Neural cell (in vitro differentiated cells): ENCODE results near the gene TICAM2. TPM values are rescaled to one million over a fixed set of nuclear protein-coding genes. Genes with fewer than 3 reads are reported as not detected.

Experiments
- H2AFZ ChIP-seq: fragments of 200-600, 300-800 bp; sonication (generic), shearing (Covaris generic); 2 replicates; pipeline ENCODE4 v1.6.0; 2014; ENCODE audit warnings: low read depth, mild to moderate bottlenecking, antibody characterized with exemption, low read length, moderate library complexity
- H3F3A ChIP-seq: fragments of 200-600 bp; shearing (Covaris generic); 2 replicates; pipeline ENCODE4 v1.6.1; 2016; ENCODE audit warnings: mild to moderate bottlenecking, moderate library complexity, mixed read lengths, antibody characterized with exemption, low read length; ENCODE audit not compliant: insufficient read depth, poor library complexity, severe bottlenecking
- H3K27ac ChIP-seq: fragments of 200-600, 300-800 bp; sonication (generic), shearing (Covaris generic); 2 replicates; pipeline ENCODE4 v1.5.1; 2014; ENCODE audit warnings: mild to moderate bottlenecking, low read length, moderate library complexity
- H3K27me3 ChIP-seq: fragments of 300-800, 200-600 bp; sonication (generic), shearing (Covaris generic); 2 replicates; pipeline ENCODE4 v1.6.0; 2014; ENCODE audit warnings: mild to moderate bottlenecking, low read depth, low read length, moderate library complexity; ENCODE audit not compliant: insufficient read depth
- H3K36me3 ChIP-seq: fragments of 300-800, 200-600 bp; sonication (generic), shearing (Covaris generic); 2 replicates; pipeline ENCODE4 v1.5.1; 2014; ENCODE audit warnings: mild to moderate bottlenecking, antibody characterized with exemption, low read length, moderate library complexity; ENCODE audit not compliant: insufficient read depth
- H3K4me2 ChIP-seq: fragments of 300-800, 200-600 bp; sonication (generic), shearing (Covaris generic); 2 replicates; pipeline ENCODE4 v1.6.0; 2014; ENCODE audit warnings: mild to moderate bottlenecking, low read length
- H3K4me3 ChIP-seq: fragments of 300-800, 200-600 bp; sonication (generic), shearing (Covaris generic); 2 replicates; pipeline ENCODE4 v1.5.1; 2014; ENCODE audit warnings: mild to moderate bottlenecking, low read length, moderate library complexity
- H3K79me2 ChIP-seq: fragments of 200-600 bp; shearing (Covaris generic); replicated peaks from 2 replicates; pipeline ENCODE4 v1.6.0; 2014; ENCODE audit warnings: mild to moderate bottlenecking, low read length, moderate library complexity; ENCODE audit not compliant: insufficient read depth
- H3K9ac ChIP-seq: fragments of 300-800, 200-600 bp; sonication (generic), shearing (Covaris generic); 2 replicates; pipeline ENCODE4 v1.6.1; 2016; ENCODE audit warnings: mild to moderate bottlenecking, low read length, mixed read lengths
- H3K9me2 ChIP-seq: fragments of 200-600 bp; shearing (Covaris generic); 2 replicates; pipeline ENCODE4 v1.6.1; 2016; ENCODE audit warnings: mild to moderate bottlenecking, low read length, mixed read lengths; ENCODE audit not compliant: insufficient read depth
- H3K9me3 ChIP-seq: fragments of 200-600, 300-800 bp; sonication (generic), shearing (Covaris generic); 2 replicates; pipeline ENCODE4 v1.6.1; 2016; ENCODE audit warnings: mild to moderate bottlenecking, mixed run types, low read length, moderate library complexity, mixed read lengths
- H4K20me1 ChIP-seq: fragments of 200-600 bp; shearing (Covaris generic); 2 replicates; pipeline ENCODE4 v1.6.1; 2016; ENCODE audit warnings: mild to moderate bottlenecking, mixed run types; ENCODE audit not compliant: insufficient read depth
- EP300 ChIP-seq: fragments of 450-650 bp; conservative IDR thresholded peaks from 2 replicates; pipeline ENCODE4 v1.6.1; 2014; ENCODE audit warnings: antibody characterized with exemption, mild to moderate bottlenecking, moderate library complexity; ENCODE audit not compliant: poor library complexity, severe bottlenecking
- EZH2 ChIP-seq: fragments of 200-600, 300-800 bp; shearing (Covaris generic), sonication (generic); IDR thresholded peaks from 2 replicates; pipeline ENCODE4 v1.6.1; 2014; ENCODE audit warnings: antibody characterized with exemption, low read length, borderline replicate concordance, mild to moderate bottlenecking; ENCODE audit not compliant: insufficient read depth, poor library complexity, severe bottlenecking
- MXI1 ChIP-seq: fragments of 450-650 bp; conservative IDR thresholded peaks from 2 replicates; pipeline ENCODE4 v1.6.1; 2014; ENCODE audit warnings: antibody characterized with exemption, mild to moderate bottlenecking; ENCODE audit not compliant: poor library complexity, severe bottlenecking
- POLR2AphosphoS5 ChIP-seq: IDR thresholded peaks from 2 replicates; pipeline ENCODE4 v1.6.1; 2012
- RAD21 ChIP-seq: fragments of 450-650 bp; conservative IDR thresholded peaks from 2 replicates; pipeline ENCODE4 v1.6.1; 2014; ENCODE audit warnings: antibody characterized with exemption, mild to moderate bottlenecking, moderate library complexity
- SMC3 ChIP-seq: fragments of 450-650 bp; conservative IDR thresholded peaks from 2 replicates; pipeline ENCODE4 v1.6.1; 2014; ENCODE audit warnings: antibody characterized with exemption, mild to moderate bottlenecking, moderate library complexity; ENCODE audit not compliant: poor library complexity
- TAF1 ChIP-seq: IDR thresholded peaks from 2 replicates; pipeline ENCODE4 v1.6.1; 2012; ENCODE audit warnings: low read depth
- polyA plus RNA-seq: library from polyadenylated mRNA; depleted of rRNA; stranded (reverse); fragments of >200 nt; gene quantifications from 2 replicates; pipeline ENCODE4 v1.2.3, GENCODE V29; 2014
- TF ChIP-seq, protein P1 (sequence below): IDR thresholded peaks from 2 replicates; pipeline ENCODE4 v1.6.1; 2012; ENCODE audit warnings: borderline replicate concordance
- TF ChIP-seq, protein P2 (sequence below): fragments of 450-650 bp; IDR thresholded peaks from 2 replicates; pipeline ENCODE4 v1.5.1; 2014; ENCODE audit warnings: antibody characterized with exemption, mild to moderate bottlenecking, moderate library complexity; ENCODE audit not compliant: poor library complexity, severe bottlenecking

The TICAM2 gene
- polyA plus RNA-seq, 1 donor from 2014 or later: not detected

DNA sequence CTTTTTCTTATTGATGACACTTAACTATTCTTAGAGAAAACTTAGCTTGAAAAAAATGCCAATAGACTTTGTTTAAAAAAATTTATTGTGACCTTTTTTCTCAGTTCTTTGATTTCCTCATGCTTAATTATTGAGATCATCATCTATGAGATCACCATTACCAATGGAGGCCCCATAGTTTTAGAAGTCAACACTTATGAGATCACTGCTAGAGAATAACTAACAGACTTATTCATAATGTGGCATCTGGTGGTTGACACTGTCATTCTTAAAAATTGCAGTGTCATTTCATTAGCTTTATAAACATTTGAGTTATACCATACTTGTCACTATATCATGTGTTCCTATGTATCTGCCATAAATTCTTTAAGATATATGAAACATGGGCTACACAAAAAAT, 42.8 kb downstream of the TICAM2 start:
- Histone ChIP-seq H3K36me3 (no peaks in the 10 kb centered on the region), H3K4me3 (no peak overlapping the region), H3K9me3 (no peaks in the 10 kb centered on the region), H2AFZ (no peak overlapping the region), H3K4me2 (no peak overlapping the region), H3F3A (no peaks in the 10 kb centered on the region), H3K9ac (no peak overlapping the region), H3K9me2 (no peaks in the 10 kb centered on the region), H4K20me1 (no peaks in the 10 kb centered on the region), H3K27me3 (no peaks in the 10 kb centered on the region), H3K79me2 (no peaks in the 10 kb centered on the region), H3K27ac (no peak overlapping the region)
- TF ChIP-seq TAF1 (no peak), SMC3 (no peak), EP300 (no peak), POLR2AphosphoS5 (no peak), RAD21 (no peak), EZH2 (no peak), MXI1 (no peak)
- TF ChIP-seq, protein P1, sequence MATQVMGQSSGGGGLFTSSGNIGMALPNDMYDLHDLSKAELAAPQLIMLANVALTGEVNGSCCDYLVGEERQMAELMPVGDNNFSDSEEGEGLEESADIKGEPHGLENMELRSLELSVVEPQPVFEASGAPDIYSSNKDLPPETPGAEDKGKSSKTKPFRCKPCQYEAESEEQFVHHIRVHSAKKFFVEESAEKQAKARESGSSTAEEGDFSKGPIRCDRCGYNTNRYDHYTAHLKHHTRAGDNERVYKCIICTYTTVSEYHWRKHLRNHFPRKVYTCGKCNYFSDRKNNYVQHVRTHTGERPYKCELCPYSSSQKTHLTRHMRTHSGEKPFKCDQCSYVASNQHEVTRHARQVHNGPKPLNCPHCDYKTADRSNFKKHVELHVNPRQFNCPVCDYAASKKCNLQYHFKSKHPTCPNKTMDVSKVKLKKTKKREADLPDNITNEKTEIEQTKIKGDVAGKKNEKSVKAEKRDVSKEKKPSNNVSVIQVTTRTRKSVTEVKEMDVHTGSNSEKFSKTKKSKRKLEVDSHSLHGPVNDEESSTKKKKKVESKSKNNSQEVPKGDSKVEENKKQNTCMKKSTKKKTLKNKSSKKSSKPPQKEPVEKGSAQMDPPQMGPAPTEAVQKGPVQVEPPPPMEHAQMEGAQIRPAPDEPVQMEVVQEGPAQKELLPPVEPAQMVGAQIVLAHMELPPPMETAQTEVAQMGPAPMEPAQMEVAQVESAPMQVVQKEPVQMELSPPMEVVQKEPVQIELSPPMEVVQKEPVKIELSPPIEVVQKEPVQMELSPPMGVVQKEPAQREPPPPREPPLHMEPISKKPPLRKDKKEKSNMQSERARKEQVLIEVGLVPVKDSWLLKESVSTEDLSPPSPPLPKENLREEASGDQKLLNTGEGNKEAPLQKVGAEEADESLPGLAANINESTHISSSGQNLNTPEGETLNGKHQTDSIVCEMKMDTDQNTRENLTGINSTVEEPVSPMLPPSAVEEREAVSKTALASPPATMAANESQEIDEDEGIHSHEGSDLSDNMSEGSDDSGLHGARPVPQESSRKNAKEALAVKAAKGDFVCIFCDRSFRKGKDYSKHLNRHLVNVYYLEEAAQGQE: no peak
- TF ChIP-seq, protein P2, sequence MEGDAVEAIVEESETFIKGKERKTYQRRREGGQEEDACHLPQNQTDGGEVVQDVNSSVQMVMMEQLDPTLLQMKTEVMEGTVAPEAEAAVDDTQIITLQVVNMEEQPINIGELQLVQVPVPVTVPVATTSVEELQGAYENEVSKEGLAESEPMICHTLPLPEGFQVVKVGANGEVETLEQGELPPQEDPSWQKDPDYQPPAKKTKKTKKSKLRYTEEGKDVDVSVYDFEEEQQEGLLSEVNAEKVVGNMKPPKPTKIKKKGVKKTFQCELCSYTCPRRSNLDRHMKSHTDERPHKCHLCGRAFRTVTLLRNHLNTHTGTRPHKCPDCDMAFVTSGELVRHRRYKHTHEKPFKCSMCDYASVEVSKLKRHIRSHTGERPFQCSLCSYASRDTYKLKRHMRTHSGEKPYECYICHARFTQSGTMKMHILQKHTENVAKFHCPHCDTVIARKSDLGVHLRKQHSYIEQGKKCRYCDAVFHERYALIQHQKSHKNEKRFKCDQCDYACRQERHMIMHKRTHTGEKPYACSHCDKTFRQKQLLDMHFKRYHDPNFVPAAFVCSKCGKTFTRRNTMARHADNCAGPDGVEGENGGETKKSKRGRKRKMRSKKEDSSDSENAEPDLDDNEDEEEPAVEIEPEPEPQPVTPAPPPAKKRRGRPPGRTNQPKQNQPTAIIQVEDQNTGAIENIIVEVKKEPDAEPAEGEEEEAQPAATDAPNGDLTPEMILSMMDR: no peak

DNA sequence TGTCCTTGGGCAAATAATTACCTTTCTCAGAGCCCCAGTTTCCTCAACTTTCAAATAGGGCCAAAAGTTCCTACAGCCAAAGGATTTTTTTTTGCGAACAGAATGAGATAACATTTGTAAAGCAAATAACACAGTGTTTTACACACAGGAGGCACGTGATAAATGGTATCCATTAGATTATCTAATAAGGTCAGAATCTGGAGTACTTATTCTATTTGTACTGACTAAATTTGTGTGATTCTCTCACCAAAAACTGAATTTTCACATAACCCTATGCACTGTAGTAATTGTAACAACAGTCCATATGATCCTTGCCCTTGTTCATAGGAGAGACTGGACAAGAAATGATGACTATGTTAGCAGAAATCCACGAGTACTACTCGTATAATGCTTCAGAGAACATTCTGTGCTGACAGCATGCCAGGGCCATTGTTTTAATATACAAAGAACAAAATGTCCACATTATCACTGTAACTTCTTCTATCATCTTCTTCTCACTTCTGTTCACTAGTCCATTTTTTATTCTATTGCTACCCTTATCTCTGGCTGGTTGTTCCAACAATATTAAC, 43.8 kb downstream of the TICAM2 start:
- H3K9me2 ChIP-seq: no peaks in the 10 kb centered on the region
- H3K4me3 ChIP-seq: no peak overlapping the region
- H3K4me2 ChIP-seq: no peak overlapping the region
- H3K9me3 ChIP-seq: no peaks in the 10 kb centered on the region
- H3F3A ChIP-seq: no peaks in the 10 kb centered on the region
- H3K27me3 ChIP-seq: no peaks in the 10 kb centered on the region
- no peaks in the 10 kb centered on the region for H3K36me3 ChIP-seq
- TF ChIP-seq, protein P1: no peak
- TF ChIP-seq POLR2AphosphoS5 (no peak), MXI1 (no peak), EP300 (no peak), TAF1 (no peak), SMC3 (no peak), EZH2 (no peak), RAD21 (no peak)
- TF ChIP-seq, protein P2: no peak
- no peak overlapping the region for H3K9ac ChIP-seq
- H4K20me1 ChIP-seq: no peaks in the 10 kb centered on the region
- H2AFZ ChIP-seq: no peak overlapping the region
- H3K79me2 ChIP-seq: no peaks in the 10 kb centered on the region
- no peak overlapping the region for H3K27ac ChIP-seq
